Bronchial epithelial cell (primary cell): Measurements from ENCODE around the gene BABAM2. TPM values are rescaled to one million over a fixed set of nuclear protein-coding genes. Genes with fewer than 3 reads are reported as not detected.

ENCODE experiments used
- DNase-seq: peaks from one replicate; pipeline ENCODE4 v3.0.0-alpha.2; 2010; ENCODE audit warnings: low read depth
- FAIRE-seq: peaks from 2 replicates; lab custom pipeline; 2011; peaks lifted over from hg19 to GRCh38; lab: Jason Lieb, UNC
- H3K27me3 ChIP-seq: 2 replicates; pipeline ENCODE4 v1.5.1; 2011; ENCODE audit warnings: low read length; ENCODE audit not compliant: control insufficient read depth, insufficient read depth
- H3K36me3 ChIP-seq: 2 replicates; pipeline ENCODE4 v1.5.1; 2011; ENCODE audit warnings: low read length; ENCODE audit not compliant: control insufficient read depth, insufficient read depth
- H3K4me3 ChIP-seq: 2 replicates; pipeline ENCODE4 v1.5.1; 2011; ENCODE audit warnings: mild to moderate bottlenecking, low read depth, low read length, control low read depth
- total RNA-seq: library from RNA; depleted of rRNA; stranded (reverse); fragments of >200 nt; gene quantifications from 2 replicates; pipeline ENCODE4 v1.2.1, GENCODE V29; 2014
- TF ChIP-seq, protein P1 (sequence below): IDR thresholded peaks from 2 replicates; pipeline ENCODE4 v1.5.1; 2011; ENCODE audit warnings: mild to moderate bottlenecking, moderate library complexity, low read length, control low read depth, inconsistent platforms; ENCODE audit not compliant: insufficient read depth, severe bottlenecking

Gene BABAM2
- total RNA-seq, 1 donor from 2014 or later: 8.4 TPM

DNA sequence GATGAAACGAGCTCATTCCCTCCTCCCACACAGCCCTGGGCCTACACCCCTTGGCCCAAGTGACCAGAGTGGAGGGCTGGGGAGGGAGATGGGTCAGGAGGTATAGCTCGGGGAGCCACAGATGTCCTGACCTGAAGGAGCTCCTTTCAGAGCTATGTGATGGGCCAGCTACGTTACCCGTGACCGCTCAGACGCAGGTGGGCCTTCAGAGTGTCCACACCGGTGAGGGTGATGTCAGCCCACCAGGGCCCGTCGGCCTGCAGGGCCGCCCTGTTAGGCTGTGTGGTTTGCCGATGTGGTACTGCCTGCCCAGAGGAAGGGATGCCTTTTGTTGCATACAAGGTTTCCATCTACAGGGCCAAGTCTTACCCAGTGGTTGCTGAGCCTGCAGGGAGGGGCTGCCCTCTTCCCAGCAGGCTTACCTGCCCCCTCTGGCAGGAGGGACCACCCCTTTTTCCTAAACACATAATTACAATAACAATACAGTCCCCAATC is 460.3 kb downstream of the BABAM2 start:
- FAIRE-seq (no peak), DNase-seq (no peak)
- no peaks in the 10 kb centered on the region for H3K36me3 ChIP-seq
- no peak overlapping the region for H3K4me3 ChIP-seq
- no peaks in the 10 kb centered on the region for H3K27me3 ChIP-seq
- TF ChIP-seq, protein P1, sequence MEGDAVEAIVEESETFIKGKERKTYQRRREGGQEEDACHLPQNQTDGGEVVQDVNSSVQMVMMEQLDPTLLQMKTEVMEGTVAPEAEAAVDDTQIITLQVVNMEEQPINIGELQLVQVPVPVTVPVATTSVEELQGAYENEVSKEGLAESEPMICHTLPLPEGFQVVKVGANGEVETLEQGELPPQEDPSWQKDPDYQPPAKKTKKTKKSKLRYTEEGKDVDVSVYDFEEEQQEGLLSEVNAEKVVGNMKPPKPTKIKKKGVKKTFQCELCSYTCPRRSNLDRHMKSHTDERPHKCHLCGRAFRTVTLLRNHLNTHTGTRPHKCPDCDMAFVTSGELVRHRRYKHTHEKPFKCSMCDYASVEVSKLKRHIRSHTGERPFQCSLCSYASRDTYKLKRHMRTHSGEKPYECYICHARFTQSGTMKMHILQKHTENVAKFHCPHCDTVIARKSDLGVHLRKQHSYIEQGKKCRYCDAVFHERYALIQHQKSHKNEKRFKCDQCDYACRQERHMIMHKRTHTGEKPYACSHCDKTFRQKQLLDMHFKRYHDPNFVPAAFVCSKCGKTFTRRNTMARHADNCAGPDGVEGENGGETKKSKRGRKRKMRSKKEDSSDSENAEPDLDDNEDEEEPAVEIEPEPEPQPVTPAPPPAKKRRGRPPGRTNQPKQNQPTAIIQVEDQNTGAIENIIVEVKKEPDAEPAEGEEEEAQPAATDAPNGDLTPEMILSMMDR: no peak

DNA sequence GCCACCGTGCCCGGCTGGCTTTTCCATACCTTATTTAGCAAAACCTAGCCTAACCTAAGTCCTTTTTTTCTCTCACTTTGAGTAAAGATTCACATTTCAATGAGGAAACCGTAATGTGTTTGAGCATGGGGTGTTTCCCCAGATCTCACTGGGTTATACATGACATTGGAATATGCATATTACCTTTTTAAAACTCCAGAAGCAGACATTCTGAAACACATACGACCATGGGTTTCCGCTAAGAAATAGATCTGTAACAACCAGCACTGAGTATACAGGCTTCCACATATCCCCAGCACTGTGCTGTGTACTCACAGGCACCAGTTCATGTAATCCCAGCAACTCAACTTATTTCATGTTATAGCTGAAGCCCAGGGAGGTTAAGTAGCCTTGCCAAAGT is 461.1 kb downstream of the BABAM2 start:
- TF ChIP-seq, protein P1: no peak
- FAIRE-seq: no peak
- Histone ChIP-seq H3K36me3 (no peaks in the 10 kb centered on the region), H3K4me3 (no peak overlapping the region), H3K27me3 (no peaks in the 10 kb centered on the region)
- no peak for DNase-seq

DNA sequence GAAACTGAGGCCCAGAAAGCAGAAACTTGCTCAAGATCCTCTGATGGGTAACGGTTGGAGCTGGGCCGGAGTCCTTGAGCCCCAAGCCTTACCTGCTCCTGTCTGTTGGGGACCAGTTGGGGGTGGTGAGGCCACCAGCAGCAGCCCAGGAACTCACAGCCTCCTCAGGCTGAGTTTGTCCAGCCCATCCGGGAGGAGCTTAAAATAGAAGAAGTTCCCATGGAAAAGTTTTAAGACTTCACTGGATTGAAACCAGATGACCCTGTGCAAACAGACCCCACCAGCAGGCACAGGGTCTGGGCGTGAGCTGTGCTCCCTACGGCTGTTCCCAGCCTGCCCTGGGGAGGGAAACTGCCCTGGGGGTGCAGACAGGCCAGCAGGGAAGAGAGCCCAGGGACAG is 461.6 kb downstream of the BABAM2 start:
- no peaks in the 10 kb centered on the region for H3K27me3 ChIP-seq
- DNase-seq (no peak), FAIRE-seq (no peak)
- TF ChIP-seq, protein P1: no peak
- no peaks in the 10 kb centered on the region for H3K36me3 ChIP-seq
- no peak overlapping the region for H3K4me3 ChIP-seq

DNA sequence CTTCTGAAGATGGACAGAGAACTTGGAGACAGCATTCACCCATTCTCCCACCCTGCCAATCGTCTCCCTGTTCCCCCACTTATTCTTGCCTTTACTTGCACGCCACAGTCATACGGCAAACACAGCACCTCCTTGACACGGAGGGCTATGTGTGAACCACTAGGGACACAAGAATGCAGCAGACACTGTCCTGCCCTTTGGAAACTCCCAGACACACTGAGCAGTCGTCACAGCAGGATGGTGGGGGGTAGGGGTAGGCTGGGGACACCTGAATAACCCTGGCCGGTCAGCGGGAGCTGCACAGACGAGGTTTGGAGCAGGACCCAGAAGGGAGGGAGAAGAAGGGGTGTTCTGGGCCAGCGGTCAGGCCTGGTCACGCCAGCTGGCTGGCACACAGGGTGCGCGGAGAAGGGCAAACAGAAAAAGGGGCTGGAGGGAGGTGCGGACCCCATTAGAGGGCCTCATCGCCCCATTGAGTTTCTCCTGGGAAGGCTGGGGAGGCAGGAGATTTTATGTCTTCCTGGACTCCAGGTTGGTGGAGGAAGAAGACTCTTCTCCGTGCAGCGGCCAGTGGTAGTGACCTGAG is 462.2 kb downstream of the BABAM2 start:
- FAIRE-seq (no peak), DNase-seq (no peak)
- H3K4me3 ChIP-seq: no peak overlapping the region
- no peaks in the 10 kb centered on the region for H3K27me3 ChIP-seq
- H3K36me3 ChIP-seq: no peaks in the 10 kb centered on the region
- TF ChIP-seq, protein P1: no peak

DNA sequence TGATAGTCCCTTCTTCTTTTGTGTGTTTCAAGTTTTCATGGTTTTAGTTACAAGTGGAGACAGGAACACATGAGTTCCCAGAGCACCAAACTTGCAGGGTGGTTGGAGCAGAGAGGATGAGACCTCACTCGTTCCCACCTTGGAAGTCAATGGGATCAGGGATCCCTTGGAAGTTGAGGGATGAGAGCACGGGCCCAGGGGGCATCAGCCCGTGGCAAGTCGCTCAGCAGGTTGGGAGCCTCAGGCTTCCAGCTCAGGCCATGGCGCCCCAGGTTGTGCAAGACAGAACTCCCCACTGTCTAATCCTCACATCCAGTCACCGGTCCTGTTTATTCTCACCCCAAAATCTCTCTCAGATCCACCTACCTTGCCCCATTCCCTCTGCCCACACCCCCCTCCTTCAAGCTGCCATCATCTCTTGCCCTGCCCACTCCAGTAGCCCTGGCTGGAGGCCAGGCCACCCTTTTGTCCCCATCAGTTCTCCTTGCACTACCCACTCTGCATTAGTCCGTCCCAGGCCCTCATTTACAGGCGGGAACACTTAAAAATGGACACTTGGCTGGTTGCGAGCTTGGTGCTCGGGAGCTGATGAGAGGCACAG is 464.5 kb downstream of the BABAM2 start:
- Histone ChIP-seq H3K36me3 (no peaks in the 10 kb centered on the region), H3K4me3 (no peak overlapping the region), H3K27me3 (no peaks in the 10 kb centered on the region)
- DNase-seq (no peak), FAIRE-seq (no peak)
- TF ChIP-seq, protein P1: no peak
